PC-9 (cell line): Measurements from ENCODE around the gene HMGB3.

Source experiments
- EZH2 ChIP-seq: fragments of 200-600 bp; sonication (generic); IDR thresholded peaks from 2 replicates; pipeline ENCODE4 v1.8.0; 2017; ENCODE audit warnings: antibody characterized with exemption, low read depth
- TF ChIP-seq, protein P1 (sequence below): fragments of 200-600 bp; sonication (generic); conservative IDR thresholded peaks from 2 replicates; pipeline ENCODE4 v1.6.1; 2017; ENCODE audit warnings: mixed run types, antibody characterized with exemption, mild to moderate bottlenecking, moderate library complexity

DNA sequence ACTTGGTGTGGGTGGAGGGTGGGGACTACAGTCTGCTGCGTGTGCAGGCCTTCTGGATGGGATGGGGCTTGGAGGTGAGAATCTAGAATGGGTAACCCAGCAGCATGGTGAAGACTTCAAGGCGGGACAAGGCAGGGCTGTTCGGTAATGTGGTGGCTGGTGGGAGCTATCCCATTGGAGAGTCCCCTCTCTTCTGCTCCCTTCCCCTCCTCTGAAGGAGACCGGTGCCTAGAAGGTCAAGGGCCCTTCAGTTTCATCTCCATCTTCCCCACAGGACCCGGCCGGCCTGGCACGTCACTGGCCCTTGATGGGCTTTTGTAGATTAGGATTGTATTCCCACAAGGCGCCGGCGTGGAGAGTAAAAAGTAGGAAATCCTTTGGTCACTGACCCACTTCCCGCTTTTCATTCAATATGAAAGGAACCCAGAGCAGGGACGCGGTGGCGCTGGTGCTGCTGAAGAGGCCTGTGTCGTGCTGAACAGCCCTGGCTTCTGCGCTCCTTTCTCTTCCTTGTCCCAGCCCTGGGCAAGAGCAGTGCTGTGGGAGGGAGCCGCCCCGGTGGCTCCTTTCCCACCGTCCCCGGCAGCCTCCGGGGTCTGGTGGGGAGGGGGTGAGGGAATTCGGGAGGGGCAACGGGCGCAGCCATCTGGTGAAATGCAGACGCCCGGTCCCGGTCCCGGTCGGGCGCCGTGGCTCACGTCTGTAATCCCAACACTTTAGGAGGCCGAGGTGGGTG lies 7.3 kb upstream of the HMGB3 start:
- TF ChIP-seq EZH2 = no peak
- TF ChIP-seq, protein P1, sequence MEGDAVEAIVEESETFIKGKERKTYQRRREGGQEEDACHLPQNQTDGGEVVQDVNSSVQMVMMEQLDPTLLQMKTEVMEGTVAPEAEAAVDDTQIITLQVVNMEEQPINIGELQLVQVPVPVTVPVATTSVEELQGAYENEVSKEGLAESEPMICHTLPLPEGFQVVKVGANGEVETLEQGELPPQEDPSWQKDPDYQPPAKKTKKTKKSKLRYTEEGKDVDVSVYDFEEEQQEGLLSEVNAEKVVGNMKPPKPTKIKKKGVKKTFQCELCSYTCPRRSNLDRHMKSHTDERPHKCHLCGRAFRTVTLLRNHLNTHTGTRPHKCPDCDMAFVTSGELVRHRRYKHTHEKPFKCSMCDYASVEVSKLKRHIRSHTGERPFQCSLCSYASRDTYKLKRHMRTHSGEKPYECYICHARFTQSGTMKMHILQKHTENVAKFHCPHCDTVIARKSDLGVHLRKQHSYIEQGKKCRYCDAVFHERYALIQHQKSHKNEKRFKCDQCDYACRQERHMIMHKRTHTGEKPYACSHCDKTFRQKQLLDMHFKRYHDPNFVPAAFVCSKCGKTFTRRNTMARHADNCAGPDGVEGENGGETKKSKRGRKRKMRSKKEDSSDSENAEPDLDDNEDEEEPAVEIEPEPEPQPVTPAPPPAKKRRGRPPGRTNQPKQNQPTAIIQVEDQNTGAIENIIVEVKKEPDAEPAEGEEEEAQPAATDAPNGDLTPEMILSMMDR = no peak
